H9 (cell line): Measurements from ENCODE around the gene MCF2L. TPM values are rescaled to one million over a fixed set of nuclear protein-coding genes. Genes with fewer than 3 reads are reported as not detected.

Source experiments
- DNase-seq: peaks from one replicate; pipeline ENCODE4 v3.0.0-alpha.2; 2017
- H2AFZ ChIP-seq: one replicate; pipeline ENCODE4 v1.6.1; 2013; ENCODE audit warnings: mild to moderate bottlenecking, low read length, control low read depth, moderate library complexity
- H2AK5ac ChIP-seq: 2 replicates; pipeline ENCODE4 v1.6.1; 2013; ENCODE audit warnings: low read length, control low read depth, mixed read lengths; ENCODE audit not compliant: insufficient read length
- H2BK120ac ChIP-seq: one replicate; pipeline ENCODE4 v1.6.1; 2013; ENCODE audit warnings: low read depth, mild to moderate bottlenecking, low read length, control low read depth, inconsistent platforms; ENCODE audit not compliant: poor library complexity, severe bottlenecking
- H2BK12ac ChIP-seq: 2 replicates; pipeline ENCODE4 v1.6.1; 2013; ENCODE audit warnings: low read length, control low read depth, mixed read lengths, low read depth; ENCODE audit not compliant: insufficient read length
- H2BK15ac ChIP-seq: 2 replicates; pipeline ENCODE4 v1.6.1; 2013; ENCODE audit warnings: low read depth, low read length, control low read depth
- H2BK20ac ChIP-seq: one replicate; pipeline ENCODE4 v1.6.1; 2013; ENCODE audit warnings: low read depth, mild to moderate bottlenecking, low read length, control low read depth, inconsistent platforms; ENCODE audit not compliant: poor library complexity, severe bottlenecking
- H2BK5ac ChIP-seq: 2 replicates; pipeline ENCODE4 v1.6.1; 2013; ENCODE audit warnings: low read length, control low read depth, mixed read lengths; ENCODE audit not compliant: insufficient read length
- H3K14ac ChIP-seq: 2 replicates; pipeline ENCODE4 v1.6.1; 2013; ENCODE audit warnings: low read length, control low read depth; ENCODE audit not compliant: insufficient read depth
- H3K18ac ChIP-seq: 2 replicates; pipeline ENCODE4 v1.6.1; 2013; ENCODE audit warnings: low read depth, mild to moderate bottlenecking, mixed read lengths, low read length, control low read depth; ENCODE audit not compliant: insufficient read length
- H3K23ac ChIP-seq: 2 replicates; pipeline ENCODE4 v1.6.1; 2013; ENCODE audit warnings: low read length, control low read depth, mixed read lengths, low read depth; ENCODE audit not compliant: insufficient read length
- H3K23me2 ChIP-seq: 2 replicates; pipeline ENCODE4 v1.6.1; 2013; ENCODE audit warnings: low read depth, mild to moderate bottlenecking, mixed read lengths, low read length, control low read depth; ENCODE audit not compliant: insufficient read length, poor library complexity, severe bottlenecking
- H3K27ac ChIP-seq: 2 replicates; pipeline ENCODE4 v1.5.1; 2013; ENCODE audit warnings: low read length, control low read depth, mixed read lengths, low read depth; ENCODE audit not compliant: insufficient read length
- H3K27me3 ChIP-seq: 2 replicates; pipeline ENCODE4 v1.6.1; 2013; ENCODE audit warnings: low read length, control low read depth, inconsistent platforms; ENCODE audit not compliant: insufficient read depth
- H3K4ac ChIP-seq: 2 replicates; pipeline ENCODE4 v1.6.1; 2013; ENCODE audit warnings: low read depth, mild to moderate bottlenecking, control low read depth, inconsistent platforms, low read length, moderate library complexity
- H3K4me1 ChIP-seq: 2 replicates; pipeline ENCODE4 v1.6.1; 2013; ENCODE audit warnings: low read length, control low read depth, inconsistent platforms; ENCODE audit not compliant: insufficient read depth
- H3K4me2 ChIP-seq: 2 replicates; pipeline ENCODE4 v1.6.1; 2013; ENCODE audit warnings: low read length, control low read depth, mixed read lengths; ENCODE audit not compliant: insufficient read length, insufficient read depth
- H3K56ac ChIP-seq: 2 replicates; pipeline ENCODE4 v1.6.1; 2013; ENCODE audit warnings: low read depth, mild to moderate bottlenecking, mixed read lengths, low read length, control low read depth; ENCODE audit not compliant: insufficient read length
- H3K79me1 ChIP-seq: 2 replicates; pipeline ENCODE4 v1.6.1; 2013; ENCODE audit warnings: low read depth, mild to moderate bottlenecking, moderate library complexity, low read length, control low read depth, inconsistent platforms; ENCODE audit not compliant: insufficient read depth, poor library complexity, severe bottlenecking
- H3K79me2 ChIP-seq: 2 replicates; pipeline ENCODE4 v1.6.1; 2013; ENCODE audit warnings: low read length, control low read depth, inconsistent platforms; ENCODE audit not compliant: insufficient read depth
- H3K9ac ChIP-seq: 2 replicates; pipeline ENCODE4 v1.6.1; 2013; ENCODE audit warnings: low read length, control low read depth, mixed read lengths; ENCODE audit not compliant: insufficient read length; ENCODE audit errors: extremely low read depth
- H3K9me3 ChIP-seq: one replicate; pipeline ENCODE4 v1.6.1; 2013; ENCODE audit warnings: low read depth, low read length, inconsistent platforms; ENCODE audit not compliant: control insufficient read depth
- H3T11ph ChIP-seq: one replicate; pipeline ENCODE4 v1.6.1; 2013; ENCODE audit warnings: mild to moderate bottlenecking, low read length, control low read depth, inconsistent platforms
- H4K20me1 ChIP-seq: one replicate; pipeline ENCODE4 v1.6.1; 2013; ENCODE audit not compliant: control insufficient read depth, insufficient read length, insufficient read depth
- H4K5ac ChIP-seq: 2 replicates; pipeline ENCODE4 v1.6.1; 2013; ENCODE audit warnings: low read depth, mild to moderate bottlenecking, mixed read lengths, low read length, control low read depth; ENCODE audit not compliant: insufficient read length
- H4K8ac ChIP-seq: replicated peaks from 2 replicates; pipeline ENCODE4 v1.6.1; 2013; ENCODE audit warnings: low read length, control low read depth, mixed read lengths, low read depth; ENCODE audit not compliant: insufficient read length
- H4K91ac ChIP-seq: 2 replicates; pipeline ENCODE4 v1.6.1; 2013; ENCODE audit warnings: low read depth, mild to moderate bottlenecking, moderate library complexity, mixed read lengths, low read length, control low read depth; ENCODE audit not compliant: insufficient read length
- H3K27ac Mint-ChIP-seq, 3 experiments: 2 replicates in 2 of 3; 3 replicates in 1 of 3; pipeline ENCODE4 v1.8.0; 2020 to 2021; ENCODE audit warnings: mixed read lengths in 3 of 3, mild to moderate bottlenecking in 1 of 3, moderate library complexity in 1 of 3
- H3K27me3 Mint-ChIP-seq: 2 replicates; pipeline ENCODE4 v1.8.0; 2021; ENCODE audit warnings: low read depth, mild to moderate bottlenecking, moderate library complexity, mixed read lengths
- H3K36me3 Mint-ChIP-seq, 3 experiments: 2 replicates in 2 of 3; 3 replicates in 1 of 3; pipeline ENCODE4 v1.8.0; 2020 to 2021; ENCODE audit warnings: low read depth in 3 of 3, mixed read lengths in 3 of 3; ENCODE audit not compliant: insufficient read depth in 1 of 3
- H3K4me1 Mint-ChIP-seq, 2 experiments: 2 replicates each; pipeline ENCODE4 v1.8.0; 2020; ENCODE audit warnings: mixed read lengths in 2 of 2
- H3K4me3 Mint-ChIP-seq, 2 experiments: 2 replicates in 1 of 2; 3 replicates in 1 of 2; pipeline ENCODE4 v1.8.0; 2020 to 2021; ENCODE audit warnings: mild to moderate bottlenecking in 2 of 2, mixed read lengths in 2 of 2, moderate library complexity in 1 of 2
- H3K9me3 Mint-ChIP-seq, 2 experiments: 2 replicates in 1 of 2; 3 replicates in 1 of 2; pipeline ENCODE4 v1.8.0; 2020; ENCODE audit warnings: mild to moderate bottlenecking in 2 of 2, mixed read lengths in 2 of 2, moderate library complexity in 1 of 2
- WGBS: extraction: QIAGEN DNeasy Blood & Tissue Kit; methylation state at CpG from one replicate; pipeline ENCODE4 v1.1.7; 2013; ENCODE audit warnings: missing lambda C conversion rate, low lambda C conversion rate, mixed read lengths; ENCODE audit not compliant: insufficient read length; ENCODE audit errors: extremely low coverage; 5-methylcytosine and 5-hydroxymethylcytosine counted together
- total RNA-seq: library from RNA; stranded (reverse); gene quantifications from 2 replicates; pipeline ENCODE4 v1.2.1, GENCODE V29; 2021
- TF ChIP-seq, protein P1 (sequence below): fragments of 200-600 bp; sonication (generic); conservative IDR thresholded peaks from 3 replicates; pipeline ENCODE4 v1.8.0; 2021; ENCODE audit warnings: antibody characterized with exemption, mild to moderate bottlenecking

Gene MCF2L
- total RNA-seq, 1 experiment from 2014 or later, result 18.5 TPM

GRCh38 chr13:112994781-112995355 lies 25.9 kb downstream of the MCF2L start:
- H2BK120ac ChIP-seq, result no peak overlapping the region
- H4K5ac ChIP-seq, result no peak overlapping the region
- H3K4ac ChIP-seq, result no peak overlapping the region
- Mint-ChIP-seq H3K27ac (peak overlapping the region in 1 of 3 experiments; percentile 70; a peak in 1 of 7 replicates), H3K36me3 (peaks cover 3 to 6% (median 4%) of the 10 kb centered on the region in 3 experiments; a peak in 6 of 7 replicates), H3K9me3 (peaks cover 3 to 5% of the 10 kb centered on the region in 2 experiments), H3K4me3 (no peak overlapping the region), H3K4me1 (peaks cover 7 to 15% of the 10 kb centered on the region in 2 experiments), H3K27me3 (peaks cover 6% of the 10 kb centered on the region)
- H4K8ac ChIP-seq, result no peak overlapping the region
- no peak overlapping the region for H2BK5ac ChIP-seq
- H3K23me2 ChIP-seq, result no peaks in the 10 kb centered on the region
- H4K91ac ChIP-seq, result no peak overlapping the region
- no peak overlapping the region for H2BK20ac ChIP-seq
- TF ChIP-seq, protein P1, sequence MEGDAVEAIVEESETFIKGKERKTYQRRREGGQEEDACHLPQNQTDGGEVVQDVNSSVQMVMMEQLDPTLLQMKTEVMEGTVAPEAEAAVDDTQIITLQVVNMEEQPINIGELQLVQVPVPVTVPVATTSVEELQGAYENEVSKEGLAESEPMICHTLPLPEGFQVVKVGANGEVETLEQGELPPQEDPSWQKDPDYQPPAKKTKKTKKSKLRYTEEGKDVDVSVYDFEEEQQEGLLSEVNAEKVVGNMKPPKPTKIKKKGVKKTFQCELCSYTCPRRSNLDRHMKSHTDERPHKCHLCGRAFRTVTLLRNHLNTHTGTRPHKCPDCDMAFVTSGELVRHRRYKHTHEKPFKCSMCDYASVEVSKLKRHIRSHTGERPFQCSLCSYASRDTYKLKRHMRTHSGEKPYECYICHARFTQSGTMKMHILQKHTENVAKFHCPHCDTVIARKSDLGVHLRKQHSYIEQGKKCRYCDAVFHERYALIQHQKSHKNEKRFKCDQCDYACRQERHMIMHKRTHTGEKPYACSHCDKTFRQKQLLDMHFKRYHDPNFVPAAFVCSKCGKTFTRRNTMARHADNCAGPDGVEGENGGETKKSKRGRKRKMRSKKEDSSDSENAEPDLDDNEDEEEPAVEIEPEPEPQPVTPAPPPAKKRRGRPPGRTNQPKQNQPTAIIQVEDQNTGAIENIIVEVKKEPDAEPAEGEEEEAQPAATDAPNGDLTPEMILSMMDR, result no peak
- no peaks in the 10 kb centered on the region for H3K9me3 ChIP-seq
- H3K56ac ChIP-seq, result no peak overlapping the region
- DNase-seq, result no peak
- H2AK5ac ChIP-seq, result no peak overlapping the region
- no CpG with 5 or more reads among the region's 34 CpGs for WGBS
- no peak overlapping the region for H2BK12ac ChIP-seq
- no peaks in the 10 kb centered on the region; the same call in 1 of the 2 replicates for H3K4me1 ChIP-seq
- H3K79me2 ChIP-seq, result no peaks in the 10 kb centered on the region
- H3K79me1 ChIP-seq, result no peaks in the 10 kb centered on the region
- H3T11ph ChIP-seq, result no peak overlapping the region
- H3K4me2 ChIP-seq, result no peak overlapping the region
- H3K27ac ChIP-seq, result no peak overlapping the region
- H3K9ac ChIP-seq, result no peak overlapping the region
- no peak overlapping the region for H3K23ac ChIP-seq
- H4K20me1 ChIP-seq, result peaks cover 3% of the 10 kb centered on the region
- no peak overlapping the region for H2AFZ ChIP-seq
- no peaks in the 10 kb centered on the region for H3K27me3 ChIP-seq
- no peak overlapping the region for H3K14ac ChIP-seq
- no peak overlapping the region for H3K18ac ChIP-seq
- H2BK15ac ChIP-seq, result no peak overlapping the region
